ENCODE data around the gene TIGD1.

The TIGD1 gene

DNA sequence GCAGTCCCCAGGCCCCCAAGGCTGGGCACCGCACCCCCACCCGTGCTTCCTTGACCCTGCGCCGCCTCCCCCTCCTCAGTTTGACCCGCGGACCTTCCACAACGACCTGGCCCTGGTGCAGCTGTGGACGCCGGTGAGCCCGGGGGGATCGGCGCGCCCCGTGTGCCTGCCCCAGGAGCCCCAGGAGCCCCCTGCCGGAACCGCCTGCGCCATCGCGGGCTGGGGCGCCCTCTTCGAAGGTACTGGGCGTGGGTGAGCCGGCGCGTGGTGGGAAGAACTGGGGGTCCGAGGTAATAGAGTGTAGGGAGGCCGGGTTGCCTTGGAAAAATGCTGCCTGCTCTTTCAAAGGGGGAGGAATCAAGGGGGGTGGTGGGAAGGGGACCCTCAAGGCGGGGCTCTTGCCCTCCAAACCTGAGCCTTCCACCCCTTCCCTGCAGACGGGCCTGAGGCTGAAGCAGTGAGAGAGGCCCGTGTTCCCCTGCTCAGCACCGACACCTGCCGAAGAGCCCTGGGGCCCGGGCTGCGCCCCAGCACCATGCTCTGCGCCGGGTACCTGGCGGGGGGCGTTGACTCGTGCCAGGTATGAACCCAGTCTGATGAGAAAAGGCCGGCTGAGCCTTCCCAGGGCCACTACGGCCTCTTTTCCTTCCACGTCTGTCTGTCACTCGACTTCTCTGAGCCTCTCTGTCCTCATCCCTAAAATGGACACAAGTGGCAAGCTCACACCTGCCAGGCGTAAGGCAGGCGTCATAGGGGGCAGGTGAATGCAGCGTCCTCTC is 27.5 kb downstream of the TIGD1 start:
- TF ChIP-seq, protein P1, sequence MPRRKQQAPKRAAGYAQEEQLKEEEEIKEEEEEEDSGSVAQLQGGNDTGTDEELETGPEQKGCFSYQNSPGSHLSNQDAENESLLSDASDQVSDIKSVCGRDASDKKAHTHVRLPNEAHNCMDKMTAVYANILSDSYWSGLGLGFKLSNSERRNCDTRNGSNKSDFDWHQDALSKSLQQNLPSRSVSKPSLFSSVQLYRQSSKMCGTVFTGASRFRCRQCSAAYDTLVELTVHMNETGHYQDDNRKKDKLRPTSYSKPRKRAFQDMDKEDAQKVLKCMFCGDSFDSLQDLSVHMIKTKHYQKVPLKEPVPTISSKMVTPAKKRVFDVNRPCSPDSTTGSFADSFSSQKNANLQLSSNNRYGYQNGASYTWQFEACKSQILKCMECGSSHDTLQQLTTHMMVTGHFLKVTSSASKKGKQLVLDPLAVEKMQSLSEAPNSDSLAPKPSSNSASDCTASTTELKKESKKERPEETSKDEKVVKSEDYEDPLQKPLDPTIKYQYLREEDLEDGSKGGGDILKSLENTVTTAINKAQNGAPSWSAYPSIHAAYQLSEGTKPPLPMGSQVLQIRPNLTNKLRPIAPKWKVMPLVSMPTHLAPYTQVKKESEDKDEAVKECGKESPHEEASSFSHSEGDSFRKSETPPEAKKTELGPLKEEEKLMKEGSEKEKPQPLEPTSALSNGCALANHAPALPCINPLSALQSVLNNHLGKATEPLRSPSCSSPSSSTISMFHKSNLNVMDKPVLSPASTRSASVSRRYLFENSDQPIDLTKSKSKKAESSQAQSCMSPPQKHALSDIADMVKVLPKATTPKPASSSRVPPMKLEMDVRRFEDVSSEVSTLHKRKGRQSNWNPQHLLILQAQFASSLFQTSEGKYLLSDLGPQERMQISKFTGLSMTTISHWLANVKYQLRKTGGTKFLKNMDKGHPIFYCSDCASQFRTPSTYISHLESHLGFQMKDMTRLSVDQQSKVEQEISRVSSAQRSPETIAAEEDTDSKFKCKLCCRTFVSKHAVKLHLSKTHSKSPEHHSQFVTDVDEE (CRISPR knock-in tag; IDR thresholded peaks at IDR 0.05), result no peak
- TF ChIP-seq ZC3H10 (CRISPR knock-in tag; IDR thresholded peaks at IDR 0.05), result no peak
- TF ChIP-seq, protein P2, sequence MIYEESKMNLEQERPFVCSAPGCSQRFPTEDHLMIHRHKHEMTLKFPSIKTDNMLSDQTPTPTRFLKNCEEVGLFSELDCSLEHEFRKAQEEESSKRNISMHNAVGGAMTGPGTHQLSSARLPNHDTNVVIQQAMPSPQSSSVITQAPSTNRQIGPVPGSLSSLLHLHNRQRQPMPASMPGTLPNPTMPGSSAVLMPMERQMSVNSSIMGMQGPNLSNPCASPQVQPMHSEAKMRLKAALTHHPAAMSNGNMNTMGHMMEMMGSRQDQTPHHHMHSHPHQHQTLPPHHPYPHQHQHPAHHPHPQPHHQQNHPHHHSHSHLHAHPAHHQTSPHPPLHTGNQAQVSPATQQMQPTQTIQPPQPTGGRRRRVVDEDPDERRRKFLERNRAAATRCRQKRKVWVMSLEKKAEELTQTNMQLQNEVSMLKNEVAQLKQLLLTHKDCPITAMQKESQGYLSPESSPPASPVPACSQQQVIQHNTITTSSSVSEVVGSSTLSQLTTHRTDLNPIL (CRISPR knock-in tag; IDR thresholded peaks at IDR 0.05; ENCODE audit: low read depth), result no peak
- no peak for TF ChIP-seq TCF4 (CRISPR knock-in tag; IDR thresholded peaks at IDR 0.05; ENCODE audit: borderline replicate concordance)
- no peak for TF ChIP-seq TOX (CRISPR knock-in tag; IDR thresholded peaks at IDR 0.05; ENCODE audit: borderline replicate concordance)
- TF ChIP-seq, protein P3, sequence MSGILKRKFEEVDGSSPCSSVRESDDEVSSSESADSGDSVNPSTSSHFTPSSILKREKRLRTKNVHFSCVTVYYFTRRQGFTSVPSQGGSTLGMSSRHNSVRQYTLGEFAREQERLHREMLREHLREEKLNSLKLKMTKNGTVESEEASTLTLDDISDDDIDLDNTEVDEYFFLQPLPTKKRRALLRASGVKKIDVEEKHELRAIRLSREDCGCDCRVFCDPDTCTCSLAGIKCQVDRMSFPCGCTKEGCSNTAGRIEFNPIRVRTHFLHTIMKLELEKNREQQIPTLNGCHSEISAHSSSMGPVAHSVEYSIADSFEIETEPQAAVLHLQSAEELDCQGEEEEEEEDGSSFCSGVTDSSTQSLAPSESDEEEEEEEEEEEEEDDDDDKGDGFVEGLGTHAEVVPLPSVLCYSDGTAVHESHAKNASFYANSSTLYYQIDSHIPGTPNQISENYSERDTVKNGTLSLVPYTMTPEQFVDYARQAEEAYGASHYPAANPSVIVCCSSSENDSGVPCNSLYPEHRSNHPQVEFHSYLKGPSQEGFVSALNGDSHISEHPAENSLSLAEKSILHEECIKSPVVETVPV (CRISPR knock-in tag; IDR thresholded peaks at IDR 0.05), result no peak

DNA sequence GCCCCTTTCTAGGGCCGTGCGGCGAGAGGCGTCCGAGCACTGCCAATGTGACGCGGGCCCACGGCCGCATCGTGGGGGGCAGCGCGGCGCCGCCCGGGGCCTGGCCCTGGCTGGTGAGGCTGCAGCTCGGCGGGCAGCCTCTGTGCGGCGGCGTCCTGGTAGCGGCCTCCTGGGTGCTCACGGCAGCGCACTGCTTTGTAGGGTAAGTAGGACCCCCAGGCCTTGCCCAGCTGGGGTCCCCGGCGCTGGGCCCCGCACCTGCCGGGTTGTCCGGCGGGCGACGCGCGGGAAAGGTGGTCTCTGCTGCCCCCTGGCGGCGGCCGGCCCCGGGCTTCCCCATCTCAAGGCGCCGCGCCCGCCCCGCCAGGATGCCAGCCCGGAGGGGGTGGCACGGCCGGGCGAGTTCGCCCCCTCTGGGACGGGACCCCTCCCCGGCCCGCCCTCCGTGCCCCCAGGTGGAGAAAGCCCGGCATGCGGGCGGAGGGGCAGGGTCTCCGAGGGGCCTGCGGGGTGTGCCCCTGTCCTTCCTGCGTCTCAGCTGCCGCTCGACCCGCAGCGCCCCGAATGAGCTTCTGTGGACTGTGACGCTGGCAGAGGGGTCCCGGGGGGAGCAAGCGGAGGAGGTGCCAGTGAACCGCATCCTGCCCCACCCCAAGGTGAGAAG is 28.3 kb downstream of the TIGD1 start:
- TF ChIP-seq, protein P1 (CRISPR knock-in tag; IDR thresholded peaks at IDR 0.05), result no peak
- TF ChIP-seq ZFP3 (CRISPR knock-in tag; IDR thresholded peaks at IDR 0.05), result no peak
- TF ChIP-seq ZC3H10 (CRISPR knock-in tag; IDR thresholded peaks at IDR 0.05), result no peak
- no peak for TF ChIP-seq BACH2 (CRISPR knock-in tag; IDR thresholded peaks at IDR 0.05; ENCODE audit: borderline replicate concordance)
- no peak for TF ChIP-seq ARNTL (CRISPR knock-in tag; IDR thresholded peaks at IDR 0.05; ENCODE audit: borderline replicate concordance, low read depth)
- TF ChIP-seq, protein P4, sequence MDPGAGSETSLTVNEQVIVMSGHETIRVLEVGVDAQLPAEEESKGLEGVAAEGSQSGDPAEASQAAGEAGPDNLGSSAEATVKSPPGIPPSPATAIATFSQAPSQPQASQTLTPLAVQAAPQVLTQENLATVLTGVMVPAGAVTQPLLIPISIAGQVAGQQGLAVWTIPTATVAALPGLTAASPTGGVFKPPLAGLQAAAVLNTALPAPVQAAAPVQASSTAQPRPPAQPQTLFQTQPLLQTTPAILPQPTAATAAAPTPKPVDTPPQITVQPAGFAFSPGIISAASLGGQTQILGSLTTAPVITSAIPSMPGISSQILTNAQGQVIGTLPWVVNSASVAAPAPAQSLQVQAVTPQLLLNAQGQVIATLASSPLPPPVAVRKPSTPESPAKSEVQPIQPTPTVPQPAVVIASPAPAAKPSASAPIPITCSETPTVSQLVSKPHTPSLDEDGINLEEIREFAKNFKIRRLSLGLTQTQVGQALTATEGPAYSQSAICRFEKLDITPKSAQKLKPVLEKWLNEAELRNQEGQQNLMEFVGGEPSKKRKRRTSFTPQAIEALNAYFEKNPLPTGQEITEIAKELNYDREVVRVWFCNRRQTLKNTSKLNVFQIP (CRISPR knock-in tag; IDR thresholded peaks at IDR 0.05; ENCODE audit: borderline replicate concordance, low read depth), result no peak
- TF ChIP-seq ZNF70 (CRISPR knock-in tag; IDR thresholded peaks at IDR 0.05), result no peak
- TF ChIP-seq GLIS3 (CRISPR knock-in tag; IDR thresholded peaks at IDR 0.05), result no peak
- TF ChIP-seq ZFP30 (CRISPR knock-in tag; IDR thresholded peaks at IDR 0.05), result no peak
- TF ChIP-seq ESRRG (CRISPR knock-in tag; IDR thresholded peaks at IDR 0.05), result no peak
- ATAC-seq, result peak; percentile 74

More for the DNA sequence above, 27.5 kb downstream of the TIGD1 start:
- no peak for ATAC-seq

DNA sequence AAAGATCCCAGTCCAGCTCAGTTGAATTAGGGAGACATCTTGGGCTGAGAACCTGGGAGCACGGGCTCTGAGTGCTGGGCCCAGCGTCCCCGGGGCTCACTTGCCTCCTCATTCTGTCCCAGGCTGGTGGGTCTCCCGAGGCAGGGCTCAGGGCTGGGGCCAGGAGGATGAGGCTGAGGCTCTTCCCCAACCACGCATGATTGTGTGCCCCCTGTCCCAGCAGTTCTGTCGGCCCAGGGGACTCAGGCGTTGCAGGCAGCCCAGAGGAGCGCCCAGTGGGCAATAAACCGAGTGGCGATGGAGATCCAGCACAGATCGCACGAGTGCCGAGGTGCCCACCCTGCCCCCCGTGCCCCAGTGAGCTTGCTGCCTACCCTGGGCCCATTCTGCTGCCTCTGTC is 29.3 kb downstream of the TIGD1 start:
- no peak for ATAC-seq
- TF ChIP-seq ZC3H10 (CRISPR knock-in tag; IDR thresholded peaks at IDR 0.05) (no peak), GLIS3 (CRISPR knock-in tag; IDR thresholded peaks at IDR 0.05) (no peak), RARB (CRISPR knock-in tag; IDR thresholded peaks at IDR 0.05) (no peak), TOX (CRISPR knock-in tag; IDR thresholded peaks at IDR 0.05; ENCODE audit: borderline replicate concordance) (no peak), TCF4 (CRISPR knock-in tag; IDR thresholded peaks at IDR 0.05; ENCODE audit: borderline replicate concordance) (no peak), ZFP30 (CRISPR knock-in tag; IDR thresholded peaks at IDR 0.05) (no peak), ISL1 (CRISPR knock-in tag; IDR thresholded peaks at IDR 0.05) (no peak), PPARA (CRISPR knock-in tag; IDR thresholded peaks at IDR 0.05; ENCODE audit: borderline replicate concordance) (no peak), ESRRG (CRISPR knock-in tag; IDR thresholded peaks at IDR 0.05) (no peak), ARNTL (CRISPR knock-in tag; IDR thresholded peaks at IDR 0.05; ENCODE audit: borderline replicate concordance, low read depth) (no peak), OSR1 (CRISPR knock-in tag; IDR thresholded peaks at IDR 0.05) (no peak), ZNF565 (CRISPR knock-in tag; conservative IDR thresholded peaks at IDR 0.05; ENCODE audit: low read depth) (no peak)
- TF ChIP-seq, protein P4 (CRISPR knock-in tag; IDR thresholded peaks at IDR 0.05; ENCODE audit: borderline replicate concordance, low read depth), result no peak
- TF ChIP-seq, protein P3 (CRISPR knock-in tag; IDR thresholded peaks at IDR 0.05), result no peak

Measured in SK-N-SH treated with all-trans-retinoic acid at 6 μM for 48 hours (cell line).